ENCODE measurements around the gene SORBS1. TPM values are rescaled to one million over a fixed set of nuclear protein-coding genes. Genes with fewer than 3 reads are reported as not detected.

The SORBS1 gene
- total and polyA plus RNA-seq, 9 of the 15 experiments (the other 6 are each of a cell fraction or from before 2014, with no cell fraction given), result 2.0 to 13.3 (median 6.5) TPM

- TF ChIP-seq AFF1 (IDR thresholded peaks at IDR 0.05; ENCODE audit: low read depth in 1 of 2, partially characterized antibody in 2 of 2) (no peak), ZBTB7A (IDR thresholded peaks at IDR 0.05; ENCODE audit: borderline replicate concordance, control insufficient read depth, low read depth, low read length) (no peak), ZNF23 (CRISPR knock-in tag; IDR thresholded peaks at IDR 0.05) (no peak), RREB1 (CRISPR knock-in tag; IDR thresholded peaks at IDR 0.05) (no peak), CCAR2 (IDR thresholded peaks at IDR 0.05; ENCODE audit: low read depth, low read length) (no peak), ZNF224 (CRISPR knock-in tag; IDR thresholded peaks at IDR 0.05) (no peak), CXXC5 (CRISPR knock-in tag; IDR thresholded peaks at IDR 0.05) (no peak), PHF8 (IDR thresholded peaks at IDR 0.05; ENCODE audit: borderline replicate concordance, low read length) (no peak)
These were observed 13.3 kb downstream of the SORBS1 start (continued) for GRCh38 chr10:95547791-95548435.
